ENCODE results near the gene NEDD4L.

The NEDD4L gene

DNA sequence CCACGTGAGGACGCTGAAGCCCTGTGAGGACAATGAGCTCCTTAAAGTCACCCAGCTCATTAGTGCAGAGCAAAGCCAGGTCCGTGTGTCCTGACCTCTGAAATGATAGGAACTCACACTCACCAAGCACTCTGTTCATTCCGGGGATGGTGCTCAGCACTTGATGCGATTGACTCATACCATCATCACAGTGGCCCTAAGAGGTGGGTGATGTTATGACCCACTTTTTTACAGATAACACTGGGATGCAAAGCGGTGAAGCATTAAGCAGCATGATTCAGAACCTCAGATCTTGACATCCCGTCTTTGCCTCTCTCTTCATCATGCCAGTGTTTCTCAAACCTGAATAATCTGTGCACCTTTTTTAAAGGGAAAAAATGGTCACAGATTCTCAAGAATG is 350.0 kb downstream of the NEDD4L start:
- ChIA-PET POLR2A (ENCODE audit: low non-redundant PET) (no interaction called here), CTCF (interaction anchor here (0.7 kb wide), 1 partner anchor 45 kb away, joined by 3 read pairs; no protein-coding TSS in a partner anchor)
- DNase-seq (ENCODE audit: low spot score), result no peak
- no peak overlapping the region for H3K27ac ChIP-seq
- TF ChIP-seq, protein P1, sequence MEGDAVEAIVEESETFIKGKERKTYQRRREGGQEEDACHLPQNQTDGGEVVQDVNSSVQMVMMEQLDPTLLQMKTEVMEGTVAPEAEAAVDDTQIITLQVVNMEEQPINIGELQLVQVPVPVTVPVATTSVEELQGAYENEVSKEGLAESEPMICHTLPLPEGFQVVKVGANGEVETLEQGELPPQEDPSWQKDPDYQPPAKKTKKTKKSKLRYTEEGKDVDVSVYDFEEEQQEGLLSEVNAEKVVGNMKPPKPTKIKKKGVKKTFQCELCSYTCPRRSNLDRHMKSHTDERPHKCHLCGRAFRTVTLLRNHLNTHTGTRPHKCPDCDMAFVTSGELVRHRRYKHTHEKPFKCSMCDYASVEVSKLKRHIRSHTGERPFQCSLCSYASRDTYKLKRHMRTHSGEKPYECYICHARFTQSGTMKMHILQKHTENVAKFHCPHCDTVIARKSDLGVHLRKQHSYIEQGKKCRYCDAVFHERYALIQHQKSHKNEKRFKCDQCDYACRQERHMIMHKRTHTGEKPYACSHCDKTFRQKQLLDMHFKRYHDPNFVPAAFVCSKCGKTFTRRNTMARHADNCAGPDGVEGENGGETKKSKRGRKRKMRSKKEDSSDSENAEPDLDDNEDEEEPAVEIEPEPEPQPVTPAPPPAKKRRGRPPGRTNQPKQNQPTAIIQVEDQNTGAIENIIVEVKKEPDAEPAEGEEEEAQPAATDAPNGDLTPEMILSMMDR (conservative IDR thresholded peaks at IDR 0.05; ENCODE audit: low read depth), result no peak

DNA sequence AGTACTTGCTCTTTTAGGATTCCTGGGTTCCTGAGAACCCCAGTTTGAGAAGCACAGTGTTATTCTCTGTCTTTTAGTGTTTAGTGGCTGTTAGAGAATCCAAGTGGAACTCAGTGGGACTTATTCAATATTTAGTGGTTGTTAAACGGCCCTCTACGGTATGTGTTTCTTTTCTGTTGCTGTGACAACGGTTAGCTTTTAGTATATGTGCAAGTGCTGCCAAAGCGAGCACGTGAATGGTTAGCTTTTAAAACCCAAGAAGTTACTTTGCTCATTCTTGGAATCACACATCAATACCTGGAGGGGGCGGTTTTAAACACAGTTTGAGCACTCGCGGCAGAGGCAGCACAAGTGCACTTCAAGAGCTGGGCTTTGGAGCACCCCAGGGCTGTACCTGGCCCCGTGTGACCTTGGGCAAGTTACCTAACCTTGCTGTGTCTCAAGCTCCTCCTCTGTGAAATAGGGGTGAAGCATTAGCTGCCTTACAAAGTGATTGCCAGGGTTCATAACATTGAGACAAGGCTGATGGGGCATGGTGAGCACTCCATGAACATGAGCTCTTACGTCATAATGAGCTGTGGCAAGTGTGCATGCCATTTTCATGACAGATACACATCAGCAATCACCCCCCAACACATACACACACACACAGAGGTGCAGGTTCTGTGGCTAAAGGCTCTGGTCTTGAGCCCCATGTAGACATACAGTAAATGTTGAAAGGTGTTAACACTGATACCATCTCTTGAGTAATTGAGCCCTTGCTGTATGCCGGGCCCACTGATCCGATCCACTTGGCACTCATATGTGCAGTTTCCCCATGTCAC is 350.8 kb downstream of the NEDD4L start:
- CTCF ChIA-PET, result interaction anchor here (0.7 kb wide), 1 partner anchor 1734 kb away, joined by 3 read pairs; no protein-coding TSS in a partner anchor
- POLR2A ChIA-PET (ENCODE audit: low non-redundant PET), result no interaction called here
- no peak overlapping the region for H3K27ac ChIP-seq
- DNase-seq (ENCODE audit: low spot score), result no peak
- TF ChIP-seq, protein P1 (conservative IDR thresholded peaks at IDR 0.05; ENCODE audit: low read depth), result no peak

DNA sequence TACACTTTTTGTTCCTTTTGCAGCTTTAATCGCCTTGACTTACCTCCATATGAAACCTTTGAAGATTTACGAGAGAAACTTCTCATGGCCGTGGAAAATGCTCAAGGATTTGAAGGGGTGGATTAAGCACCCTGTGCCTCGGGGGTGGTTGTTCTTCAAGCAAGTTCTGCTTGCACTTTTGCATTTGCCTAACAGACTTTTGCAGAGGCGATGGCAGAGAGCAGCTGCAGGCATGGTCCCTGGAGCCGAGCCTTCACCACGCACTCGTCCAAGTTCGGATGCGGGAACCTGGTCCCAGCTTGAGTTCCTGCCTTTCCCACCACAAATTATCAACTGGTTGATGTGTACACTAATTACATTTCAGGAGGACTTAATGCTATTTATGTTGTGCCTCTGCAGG is 352.1 kb downstream of the NEDD4L start:
- TF ChIP-seq, protein P1 (conservative IDR thresholded peaks at IDR 0.05; ENCODE audit: low read depth), result no peak
- no peak for DNase-seq (ENCODE audit: low spot score)
- ChIA-PET POLR2A (ENCODE audit: low non-redundant PET) (no interaction called here), CTCF (no interaction called here)
- H3K27ac ChIP-seq, result no peak overlapping the region

DNA sequence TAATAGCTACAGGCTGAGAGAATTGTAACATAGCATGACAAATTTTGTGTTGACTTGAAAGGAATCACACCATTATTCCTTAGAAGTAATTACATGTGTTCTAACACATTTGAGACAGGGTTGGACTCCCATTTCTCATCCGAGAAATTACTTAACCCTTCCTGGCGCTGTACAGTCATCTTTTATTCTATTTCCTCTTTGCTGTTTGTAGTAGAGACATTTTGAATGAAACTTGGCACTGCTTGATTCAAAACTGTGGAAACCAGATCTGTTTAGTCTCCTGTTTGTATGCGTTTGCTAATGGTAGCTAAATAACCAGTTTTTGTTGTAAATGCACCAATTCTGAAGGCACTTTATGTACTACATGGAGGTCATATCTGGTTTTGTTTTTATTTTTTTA is 352.9 kb downstream of the NEDD4L start:
- TF ChIP-seq, protein P1 (conservative IDR thresholded peaks at IDR 0.05; ENCODE audit: low read depth), result no peak
- H3K27ac ChIP-seq, result no peak overlapping the region
- POLR2A ChIA-PET (ENCODE audit: low non-redundant PET), result no interaction called here
- no peak for DNase-seq (ENCODE audit: low spot score)
- CTCF ChIA-PET, result no interaction called here

DNA sequence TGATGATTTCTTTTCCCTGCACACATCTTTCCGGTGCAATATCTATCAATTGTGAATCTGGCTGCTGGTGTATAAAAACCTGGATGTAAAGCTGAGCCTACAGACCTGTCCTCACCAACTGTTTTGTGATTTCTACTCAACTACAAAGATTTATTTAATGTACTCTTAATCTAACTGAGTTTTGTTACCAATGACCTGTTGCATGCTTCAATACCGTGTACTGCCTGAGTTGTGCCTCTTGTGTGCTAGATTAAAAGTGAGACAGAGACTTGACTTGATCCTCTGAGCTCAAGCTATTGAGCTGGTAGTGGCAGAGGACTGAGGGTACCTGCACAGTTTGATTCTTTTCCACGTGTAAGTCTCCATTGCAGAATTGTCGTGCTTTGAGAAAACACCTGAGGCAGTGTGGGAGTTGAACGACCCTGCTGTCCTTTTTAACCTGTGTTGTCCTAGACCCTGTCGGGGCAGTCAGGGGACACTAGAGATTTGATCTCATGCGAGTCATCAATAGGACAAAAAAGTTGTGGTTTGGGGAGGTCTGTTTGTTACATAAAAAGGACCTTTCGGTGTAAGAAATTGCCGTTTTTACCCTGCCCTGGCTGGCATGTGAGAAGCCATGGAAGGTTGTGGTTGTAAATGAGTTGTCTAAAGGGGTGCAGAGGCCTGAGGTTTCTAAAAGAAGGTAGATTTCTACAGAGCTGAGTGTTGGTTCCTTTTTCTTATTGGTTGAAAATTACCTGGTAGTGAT is 353.5 kb downstream of the NEDD4L start:
- no peak for DNase-seq (ENCODE audit: low spot score)
- CTCF ChIA-PET, result no interaction called here
- H3K27ac ChIP-seq, result no peak overlapping the region
- TF ChIP-seq, protein P1 (conservative IDR thresholded peaks at IDR 0.05; ENCODE audit: low read depth), result no peak
- POLR2A ChIA-PET (ENCODE audit: low non-redundant PET), result no interaction called here

DNA sequence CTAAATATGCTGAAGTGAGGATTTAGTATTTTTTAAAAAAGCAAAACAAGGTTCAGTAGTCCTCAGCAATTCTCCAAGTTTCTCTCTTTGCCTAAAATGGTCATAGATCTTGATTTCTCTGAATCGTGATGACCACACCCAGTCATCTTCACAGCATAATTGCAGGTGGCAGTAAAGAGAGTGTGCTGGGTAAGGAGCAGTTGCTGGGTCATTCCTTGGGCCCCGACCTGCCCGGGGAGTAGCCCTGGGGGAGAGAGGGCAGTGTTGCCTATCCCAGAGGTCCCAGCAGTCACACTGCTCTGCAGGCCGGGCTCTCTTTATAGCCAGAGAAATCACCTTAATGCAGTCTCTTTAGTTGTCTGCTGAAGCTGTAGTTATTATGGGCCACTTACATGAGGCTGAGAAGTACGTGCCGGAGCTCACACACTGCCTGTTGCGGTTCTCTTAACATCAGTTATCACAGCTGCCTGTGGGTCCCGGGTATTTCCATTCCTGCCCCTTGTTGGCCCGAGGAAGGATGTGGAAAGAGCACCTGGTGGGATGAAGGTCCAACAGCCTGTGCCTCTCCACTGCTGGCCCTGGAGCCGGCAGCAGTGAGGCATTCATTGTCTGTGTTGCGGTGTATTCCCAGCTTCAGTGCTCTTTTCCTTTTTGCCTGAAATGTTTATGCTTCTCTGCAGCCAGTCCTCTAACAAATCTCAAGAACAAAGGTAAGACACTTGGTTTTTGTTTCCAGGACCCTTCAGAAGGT is 354.8 kb downstream of the NEDD4L start:
- no peak overlapping the region for H3K27ac ChIP-seq
- TF ChIP-seq, protein P1 (conservative IDR thresholded peaks at IDR 0.05; ENCODE audit: low read depth), result no peak
- ChIA-PET CTCF (interaction anchor here (0.9 kb wide), 1 partner anchor 105 kb away, joined by 3 read pairs; no protein-coding TSS in a partner anchor), POLR2A (ENCODE audit: low non-redundant PET) (no interaction called here)
- no peak for DNase-seq (ENCODE audit: low spot score)
